K562 (cell line): ENCODE results near the gene HDGFL2. TPM values are rescaled to one million over a fixed set of nuclear protein-coding genes. Genes with fewer than 3 reads are reported as not detected.

Experiments
- ATAC-seq: fragments of 200-7000 bp; cut with Tn5 transposase; 3 replicates; pipeline ENCODE4 v1.9.1; 2020; ENCODE audit warnings: moderate library complexity
- BruUV-seq: library from RNA; stranded (reverse); fragments of 400-500 nt; replicated peaks from 2 replicates; lab custom pipeline; 2021; lab: Mats Ljungman, UMichigan
- CTCF ChIA-PET: fragments of 300-600 bp; formaldehyde crosslinking; extraction: SDS; loops from one replicate; lab custom pipeline; 2021; ENCODE audit warnings: low intra/inter-chr PET ratio; lab: Yijun Ruan, JAX
- POLR2A ChIA-PET: fragments of 300-600, 350-650 bp; sonication (Branson Sonifier 250); formaldehyde crosslinking; extraction: SDS; loops from one replicate; lab custom pipeline; 2021; ENCODE audit warnings: antibody characterized with exemption, inconsistent platforms; lab: Yijun Ruan, JAX
- DNase-seq, 4 experiments: peaks; one replicate each; pipeline versions ENCODE4 v3.0.0 to v3.0.0-alpha.2; 2011 to 2018; ENCODE audit warnings: low spot score in 3 of 4, mixed read lengths in 3 of 4; ENCODE audit errors: extremely low read depth in 1 of 4
- FAIRE-seq: peaks from 2 replicates; lab custom pipeline; 2011; peaks lifted over from hg19 to GRCh38; lab: Jason Lieb, UNC
- H2AFZ ChIP-seq: 2 replicates; pipeline ENCODE4 v1.6.0; 2011; ENCODE audit warnings: low read depth, low read length, control low read depth, inconsistent platforms
- H3K27ac ChIP-seq: fragments of 200-600 bp; 3 replicates; pipeline ENCODE4 v1.8.0; 2011; ENCODE audit warnings: low read depth, mild to moderate bottlenecking, control low read depth, inconsistent platforms, low read length, moderate library complexity, mixed read lengths; ENCODE audit errors: extremely low read depth
- H3K27me3 ChIP-seq, 2 experiments: fragments of 300-600 bp in 1 of 2; 2 replicates in 1 of 2; 3 replicates in 1 of 2; pipeline versions ENCODE4 v1.6.0 to v1.8.0; 2011; ENCODE audit warnings: inconsistent platforms in 2 of 2, low read length in 2 of 2, mild to moderate bottlenecking in 1 of 2, mixed read lengths in 1 of 2, moderate library complexity in 1 of 2; ENCODE audit not compliant: control insufficient read depth in 2 of 2, insufficient read depth in 2 of 2
- H3K36me3 ChIP-seq: fragments of 300-600 bp; 3 replicates; pipeline ENCODE4 v1.8.0; 2011; ENCODE audit warnings: mild to moderate bottlenecking, low read length, inconsistent platforms; ENCODE audit not compliant: control insufficient read depth, insufficient read depth
- H3K4me1 ChIP-seq, 2 experiments: fragments of 200-600 bp in 1 of 2; replicated peaks in 1 of 2; 2 replicates in 1 of 2; 3 replicates in 1 of 2; pipeline versions ENCODE4 v1.5.1 to v1.8.0; 2011; ENCODE audit warnings: inconsistent platforms in 2 of 2, low read length in 2 of 2, mild to moderate bottlenecking in 1 of 2, mixed read lengths in 1 of 2, moderate library complexity in 1 of 2; ENCODE audit not compliant: control insufficient read depth in 2 of 2, insufficient read depth in 2 of 2
- H3K4me2 ChIP-seq: 2 replicates; pipeline ENCODE4 v1.6.1; 2011; ENCODE audit warnings: low read length, control low read depth, inconsistent platforms, mixed read lengths; ENCODE audit not compliant: insufficient read depth
- H3K4me3 ChIP-seq: fragments of 200-600 bp; sonication (generic), shearing (Covaris generic); 2 replicates; pipeline ENCODE4 v1.5.1; 2016; ENCODE audit warnings: control low read depth, inconsistent platforms
- H3K79me2 ChIP-seq: fragments of 200-600 bp; 3 replicates; pipeline ENCODE4 v1.8.0; 2011; ENCODE audit warnings: low read length, inconsistent platforms; ENCODE audit not compliant: control insufficient read depth, insufficient read depth
- H3K9ac ChIP-seq, 2 experiments: 2 replicates each; pipeline versions ENCODE4 v1.6.0 to v1.6.1; 2011; ENCODE audit warnings: low read depth in 2 of 2, low read length in 2 of 2, control low read depth in 1 of 2, inconsistent platforms in 1 of 2, mild to moderate bottlenecking in 1 of 2, mixed read lengths in 1 of 2; ENCODE audit not compliant: insufficient read depth in 1 of 2
- H3K9me1 ChIP-seq: one replicate; pipeline ENCODE4 v1.6.0; 2011; ENCODE audit warnings: inconsistent platforms, mild to moderate bottlenecking, low read length, moderate library complexity; ENCODE audit not compliant: control insufficient read depth, insufficient read depth
- H3K9me3 ChIP-seq: replicated peaks from 2 replicates; pipeline ENCODE4 v1.5.1; 2011; ENCODE audit warnings: low read depth, low read length, inconsistent platforms; ENCODE audit not compliant: control insufficient read depth, insufficient read depth
- H4K20me1 ChIP-seq: replicated peaks from 2 replicates; pipeline ENCODE4 v1.6.1; 2011; ENCODE audit warnings: low read length, inconsistent platforms, mixed read lengths; ENCODE audit not compliant: control insufficient read depth, insufficient read depth
- BCOR ChIP-seq: fragments of 450-650 bp; IDR thresholded peaks from 2 replicates; pipeline ENCODE4 v1.6.1; 2016
- CBX1 ChIP-seq: sonication (generic); IDR thresholded peaks from 2 replicates; pipeline ENCODE4 v1.6.1; 2016; ENCODE audit warnings: antibody characterized with exemption, low read depth, mild to moderate bottlenecking
- CHD4 ChIP-seq: fragments of 200-600 bp; sonication (generic); IDR thresholded peaks from 3 replicates; pipeline ENCODE4 v1.6.1; 2012; ENCODE audit warnings: low read depth, mild to moderate bottlenecking, mixed read lengths, low read length, inconsistent platforms; ENCODE audit not compliant: insufficient read depth, insufficient replicate concordance, poor library complexity, severe bottlenecking
- DNMT1 ChIP-seq: fragments of 450-650 bp; IDR thresholded peaks from 2 replicates; pipeline ENCODE4 v1.6.1; 2016; ENCODE audit warnings: antibody characterized with exemption, mild to moderate bottlenecking
- HDAC1 ChIP-seq, 2 experiments: fragments of 450-650 bp; IDR thresholded peaks; 2 replicates each; pipeline ENCODE4 v1.6.1; 2016 to 2017; ENCODE audit warnings: inconsistent platforms in 1 of 2, mild to moderate bottlenecking in 1 of 2, moderate library complexity in 1 of 2
- KDM1A ChIP-seq, 2 experiments: fragments of 450-650 bp; IDR thresholded peaks; 2 replicates each; pipeline ENCODE4 v1.6.1; 2016; ENCODE audit warnings: mild to moderate bottlenecking in 2 of 2
- MAFG ChIP-seq: fragments of 450-650 bp; conservative IDR thresholded peaks from 2 replicates; pipeline ENCODE4 v1.6.1; 2016; ENCODE audit warnings: missing genetic modification characterization, missing compliant biosample characterization
- MLLT1 ChIP-seq, 2 experiments: fragments of 450-650 bp; IDR thresholded peaks; 2 replicates each; pipeline ENCODE4 v1.6.1; 2016
- NFIX ChIP-seq: fragments of 250-450 bp; sonication (Bioruptor Pico); IDR thresholded peaks from 2 replicates; pipeline ENCODE4 v1.4.0; 2020; ENCODE audit warnings: low read depth, mild to moderate bottlenecking, moderate library complexity
- RBM25 ChIP-seq: fragments of 200-400 bp; formaldehyde crosslinking; IDR thresholded peaks from 2 replicates; pipeline ENCODE4 v1.6.1; 2018; ENCODE audit warnings: low read length, low read depth, moderate library complexity; ENCODE audit not compliant: severe bottlenecking
- SPI1 ChIP-seq: IDR thresholded peaks from 2 replicates; pipeline ENCODE4 v1.6.1; 2011; ENCODE audit warnings: low read depth, low read length, control low read depth, borderline replicate concordance
- ZFP36 ChIP-seq: fragments of 150-350 bp; IDR thresholded peaks from 2 replicates; pipeline ENCODE4 v1.6.1; 2018; ENCODE audit warnings: low read length, low read depth; ENCODE audit not compliant: partially characterized antibody
- ZNF586 ChIP-seq: fragments of 450-650 bp; formaldehyde crosslinking; conservative IDR thresholded peaks from 2 replicates; pipeline ENCODE4 v1.4.0; 2020; ENCODE audit warnings: mild to moderate bottlenecking, moderate library complexity
- WGBS: fragments of 100-300 bp; shearing (Covaris generic); methylation state at CpG from one replicate; pipeline ENCODE4 v1.1.6; 2016; ENCODE audit warnings: low coverage, mixed read lengths; ENCODE audit not compliant: insufficient coverage; ENCODE audit errors: missing lambda C conversion rate; 5-methylcytosine and 5-hydroxymethylcytosine counted together
- in situ Hi-C: fragments of 300-500 bp; cut with MboI; formaldehyde crosslinking; loops from 4 replicates; pipeline ENCODE4 v1.15.0; 2018; ENCODE audit warnings: inconsistent platforms, mixed read lengths
- intact Hi-C: fragments of 100-400 bp; cut with micrococcal nuclease; formaldehyde crosslinking; loops from 2 replicates; pipeline ENCODE4 v1.14.2; 2022
- polyA plus RNA-seq, 8 experiments: library from polyadenylated mRNA; depleted of rRNA in 4 of 8; stranded (reverse) in 5 of 8; unstranded in 3 of 8; fragments of >200 nt; fragmentation: Nextera tagmentation in 2 of 8; fragmentation: Illumina TruSeq in 1 of 8; extraction: Ambion mirVana in 2 of 8; extraction: Trizol in 1 of 8; gene quantifications; 2 replicates each; pipeline versions ENCODE4 v1.2.1 to v1.2.3, GENCODE V29; 2011 to 2014; ENCODE audit warnings: inconsistent platforms in 1 of 8, missing spikeins in 1 of 8
- total RNA-seq, 7 experiments: library from RNA; depleted of rRNA in 6 of 7; stranded (reverse); fragments of >200 nt in 6 of 7; fragmentation: Illumina TruSeq in 2 of 7; extraction: Trizol in 2 of 7; gene quantifications; 2 replicates each; pipeline versions ENCODE4 v1.2.1 to v1.2.3, GENCODE V29; 2011 to 2021; ENCODE audit warnings: low replicate concordance in 1 of 7

The HDGFL2 gene
- total and polyA plus RNA-seq, 9 of the 15 experiments (the other 6 are each of a cell fraction or from before 2014, with no cell fraction given), result 0.13 to 61.7 (median 16.0) TPM

GRCh38 chr19:4515732-4516131 is 43.6 kb downstream of the HDGFL2 start:
- TF ChIP-seq RBM25 (peak; percentile 65), MAFG (tag) (no peak), ZFP36 (peak; percentile 63)
- Histone ChIP-seq H3K4me1 (peaks cover 0 to 30% of the 10 kb centered on the region in 2 experiments; a peak in 2 of 5 replicates), H2AFZ (no peak overlapping the region), H3K36me3 (no peaks in the 10 kb centered on the region), H3K79me2 (no peaks in the 10 kb centered on the region), H3K27ac (no peak overlapping the region), H3K9me1 (no peaks in the 10 kb centered on the region), H3K9me3 (no peaks in the 10 kb centered on the region), H3K9ac (no peak overlapping the region), H3K27me3 (peaks cover 24 to 44% of the 10 kb centered on the region in 2 experiments; a peak in 4 of 5 replicates), H4K20me1 (no peaks in the 10 kb centered on the region), H3K4me3 (no peak overlapping the region), H3K4me2 (no peak overlapping the region)
- POLR2A ChIA-PET, result interaction anchor here (0.6 to 1.2 kb wide), 3 partner anchors 9 to 56 kb away, joined by 3 to 4 read pairs (median 3); no protein-coding TSS in a partner anchor
- in situ Hi-C loops (loop anchor here (5.0 kb wide), 1 partner anchor 243 kb away; no protein-coding TSS in a partner anchor), intact Hi-C loops (no loop called here)
- no peak for ATAC-seq
- no peak for FAIRE-seq
- CTCF ChIA-PET, result no interaction called here
- no peak for DNase-seq
- no TSS peak for BruUV-seq
- 3% methylated on average over 5 of the region's 5 CpGs for WGBS

- POLR2A ChIA-PET, result interaction anchor here (0.6 to 1.2 kb wide), 3 partner anchors 9 to 55 kb away, joined by 3 to 4 read pairs (median 3); no protein-coding TSS in a partner anchor
- H3K79me2 ChIP-seq, result no peaks in the 10 kb centered on the region
- H3K4me2 ChIP-seq, result no peak overlapping the region
- no TSS peak for BruUV-seq
- no peak overlapping the region for H3K27ac ChIP-seq
- CTCF ChIA-PET, result no interaction called here
- intact Hi-C loops, result no loop called here
- no peak overlapping the region for H3K4me3 ChIP-seq
- no peak for FAIRE-seq
- no peak for DNase-seq
- 20% methylated on average over 14 of the region's 14 CpGs for WGBS
- H3K36me3 ChIP-seq, result no peaks in the 10 kb centered on the region
- H2AFZ ChIP-seq, result no peak overlapping the region
- H3K27me3 ChIP-seq, result peaks cover 19 to 38% of the 10 kb centered on the region in 2 experiments; a peak in 4 of 5 replicates
- ATAC-seq, result no peak; the same call in 2 of the 3 replicates
- no peaks in the 10 kb centered on the region for H3K9me1 ChIP-seq
- 0 out of 2 replicates have a peak, but pooled peaks cover 3% of the 10 kb centered on the region for H4K20me1 ChIP-seq
- in situ Hi-C loops, result loop anchor here (5.0 kb wide), 1 partner anchor 244 kb away; no protein-coding TSS in a partner anchor
- no peak overlapping the region for H3K9ac ChIP-seq
- H3K4me1 ChIP-seq, result peaks cover 0 to 29% of the 10 kb centered on the region in 2 experiments; a peak in 2 of 5 replicates
- H3K9me3 ChIP-seq, result no peaks in the 10 kb centered on the region
- no peak for TF ChIP-seq DNMT1
- no peak for TF ChIP-seq SPI1
- no peak for TF ChIP-seq MLLT1 (IDR thresholded peaks at IDR 0.05)
- peak; percentile 81 for TF ChIP-seq CHD4
- 0 out of 4 replicates have a peak, but pooled peaks of 1 of the 2 experiments have one; percentile 17 for TF ChIP-seq HDAC1 (IDR thresholded peaks at IDR 0.05)
- peak; percentile 38; the same call in 1 of the 2 replicates for TF ChIP-seq CBX1
- peak; percentile 87 for TF ChIP-seq RBM25
- peak; percentile 54 to 60; a peak in 3 of 4 replicates for TF ChIP-seq KDM1A (IDR thresholded peaks at IDR 0.05)
- no peak for TF ChIP-seq NFIX (CRISPR knock-in tag)
- TF ChIP-seq BCOR, result peak; percentile 83
- TF ChIP-seq ZNF586 (CRISPR knock-in tag), result no peak
Observed at GRCh38 chr19:4516199-4516938, 44.3 kb downstream of the HDGFL2 start.
